Ascending aorta (tissue), 2 donors: Measurements from ENCODE around the gene BMX. TPM values are rescaled to one million over a fixed set of nuclear protein-coding genes. Genes with fewer than 3 reads are reported as not detected.

ENCODE experiments used
- DNase-seq, 2 donors: peaks; one replicate each; pipeline ENCODE4 v3.0.0-alpha.2; 2019; ENCODE audit warnings: low spot score in 2 of 2
- H3K27ac ChIP-seq, 2 donors: fragments of 200-600 bp; sonication (generic); one replicate each; pipeline ENCODE4 v1.5.1; 2016 to 2017; ENCODE audit warnings: mild to moderate bottlenecking in 1 of 2
- H3K27me3 ChIP-seq: fragments of 200-600 bp; sonication (generic); one replicate; pipeline ENCODE4 v1.5.1; 2017
- H3K36me3 ChIP-seq, 2 donors: fragments of 200-600 bp; sonication (generic); one replicate each; pipeline ENCODE4 v1.5.1; 2016
- H3K4me1 ChIP-seq, 2 donors: fragments of 200-600 bp; sonication (generic); one replicate each; pipeline ENCODE4 v1.5.1; 2016 to 2017; ENCODE audit warnings: mild to moderate bottlenecking in 1 of 2
- H3K4me3 ChIP-seq, 2 donors: fragments of 200-600 bp; sonication (generic); one replicate each; pipeline ENCODE4 v1.5.1; 2016 to 2017; ENCODE audit warnings: mild to moderate bottlenecking in 1 of 2
- H3K9me3 ChIP-seq, 2 donors: fragments of 200-600 bp; sonication (generic); one replicate each; pipeline ENCODE4 v1.5.1; 2016
- intact Hi-C: fragments of 100-400 bp; cut with DNase I; formaldehyde crosslinking; loops from one replicate; pipeline ENCODE4 v1.15.1; 2023
- total RNA-seq: library from RNA; depleted of rRNA; stranded (reverse); fragments of >200 nt; gene quantifications from one replicate; pipeline ENCODE4 v1.1.0, GENCODE V29; 2016
- TF ChIP-seq, protein P1 (sequence below), 3 experiments: fragments of 200-600 bp in 2 of 3; fragments of 450-650 bp in 1 of 3; sonication (generic) in 2 of 3; IDR thresholded peaks; one replicate each; pipeline ENCODE4 v1.5.1; 2016 to 2019; ENCODE audit warnings: antibody characterized with exemption in 3 of 3, mild to moderate bottlenecking in 1 of 3, moderate library complexity in 1 of 3

Gene BMX
- total RNA-seq, 1 donor from 2014 or later, result 1.3 TPM

GRCh38 chrX:15579778-15580747 is 79.5 kb downstream of the BMX start:
- Histone ChIP-seq H3K27me3 (no peaks in the 10 kb centered on the region), H3K9me3 (no peaks in the 10 kb centered on the region), H3K27ac (peak overlapping the region in 1 of 2 donors; percentile 38), H3K4me3 (no peak overlapping the region), H3K36me3 (no peaks in the 10 kb centered on the region), H3K4me1 (no peaks in the 10 kb centered on the region)
- no peak for DNase-seq
- intact Hi-C loops, result no loop called here
- TF ChIP-seq, protein P1, sequence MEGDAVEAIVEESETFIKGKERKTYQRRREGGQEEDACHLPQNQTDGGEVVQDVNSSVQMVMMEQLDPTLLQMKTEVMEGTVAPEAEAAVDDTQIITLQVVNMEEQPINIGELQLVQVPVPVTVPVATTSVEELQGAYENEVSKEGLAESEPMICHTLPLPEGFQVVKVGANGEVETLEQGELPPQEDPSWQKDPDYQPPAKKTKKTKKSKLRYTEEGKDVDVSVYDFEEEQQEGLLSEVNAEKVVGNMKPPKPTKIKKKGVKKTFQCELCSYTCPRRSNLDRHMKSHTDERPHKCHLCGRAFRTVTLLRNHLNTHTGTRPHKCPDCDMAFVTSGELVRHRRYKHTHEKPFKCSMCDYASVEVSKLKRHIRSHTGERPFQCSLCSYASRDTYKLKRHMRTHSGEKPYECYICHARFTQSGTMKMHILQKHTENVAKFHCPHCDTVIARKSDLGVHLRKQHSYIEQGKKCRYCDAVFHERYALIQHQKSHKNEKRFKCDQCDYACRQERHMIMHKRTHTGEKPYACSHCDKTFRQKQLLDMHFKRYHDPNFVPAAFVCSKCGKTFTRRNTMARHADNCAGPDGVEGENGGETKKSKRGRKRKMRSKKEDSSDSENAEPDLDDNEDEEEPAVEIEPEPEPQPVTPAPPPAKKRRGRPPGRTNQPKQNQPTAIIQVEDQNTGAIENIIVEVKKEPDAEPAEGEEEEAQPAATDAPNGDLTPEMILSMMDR (IDR thresholded peaks at IDR 0.05), result no peak

DNA sequence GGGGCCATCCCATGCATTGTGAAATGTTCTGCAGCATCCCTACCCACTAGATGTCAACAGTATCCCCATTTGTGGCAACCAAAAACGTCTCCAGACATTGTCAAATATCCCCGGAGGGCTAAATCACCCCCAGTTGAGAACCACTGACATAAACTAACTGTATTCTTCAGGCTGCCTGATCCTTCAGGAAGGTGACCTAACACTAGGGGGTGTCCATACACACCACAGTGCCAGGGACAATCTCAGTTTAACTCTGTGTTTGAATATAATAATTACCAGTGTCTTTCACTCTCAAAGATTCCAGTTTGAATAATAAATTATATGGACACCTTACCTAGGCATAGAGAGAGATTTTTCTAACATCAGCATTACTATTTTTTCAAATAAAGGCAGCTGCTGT is 93.8 kb downstream of the BMX start:
- Histone ChIP-seq H3K9me3 (no peaks in the 10 kb centered on the region), H3K27ac (no peak overlapping the region), H3K27me3 (no peaks in the 10 kb centered on the region), H3K4me3 (no peak overlapping the region), H3K4me1 (no peaks in the 10 kb centered on the region), H3K36me3 (no peaks in the 10 kb centered on the region)
- DNase-seq, result no peak
- TF ChIP-seq, protein P1 (IDR thresholded peaks at IDR 0.05), result no peak
- intact Hi-C loops, result no loop called here

DNA sequence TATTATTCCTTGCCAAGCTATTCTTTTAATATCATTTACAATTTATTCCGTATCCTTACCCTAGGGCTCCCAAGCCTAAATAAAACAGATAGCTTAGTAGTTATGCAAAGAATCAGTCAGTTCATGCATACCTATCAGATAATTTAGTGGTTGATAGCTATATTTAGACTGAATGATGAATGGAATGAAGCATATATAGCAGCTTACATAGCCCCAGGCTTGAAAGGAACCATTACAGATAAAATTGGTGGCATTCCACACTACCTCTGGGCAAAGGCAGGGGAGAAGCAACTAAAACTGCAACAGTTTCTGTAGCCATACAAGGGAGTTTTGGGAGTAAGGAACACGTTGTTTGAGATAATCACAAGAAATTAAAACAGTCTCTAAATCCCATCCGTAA is 97.4 kb downstream of the BMX start:
- DNase-seq, result no peak
- Histone ChIP-seq H3K4me3 (no peak overlapping the region), H3K4me1 (no peaks in the 10 kb centered on the region), H3K27me3 (no peaks in the 10 kb centered on the region), H3K27ac (no peak overlapping the region), H3K36me3 (no peaks in the 10 kb centered on the region), H3K9me3 (no peaks in the 10 kb centered on the region)
- TF ChIP-seq, protein P1 (IDR thresholded peaks at IDR 0.05), result no peak
- intact Hi-C loops, result no loop called here

GRCh38 chrX:15599461-15599860 is 98.9 kb downstream of the BMX start:
- intact Hi-C loops, result no loop called here
- Histone ChIP-seq H3K4me3 (no peak overlapping the region), H3K27ac (no peak overlapping the region), H3K4me1 (no peaks in the 10 kb centered on the region), H3K27me3 (no peaks in the 10 kb centered on the region), H3K9me3 (no peaks in the 10 kb centered on the region), H3K36me3 (no peaks in the 10 kb centered on the region)
- TF ChIP-seq, protein P1 (IDR thresholded peaks at IDR 0.05), result no peak
- no peak for DNase-seq

DNA sequence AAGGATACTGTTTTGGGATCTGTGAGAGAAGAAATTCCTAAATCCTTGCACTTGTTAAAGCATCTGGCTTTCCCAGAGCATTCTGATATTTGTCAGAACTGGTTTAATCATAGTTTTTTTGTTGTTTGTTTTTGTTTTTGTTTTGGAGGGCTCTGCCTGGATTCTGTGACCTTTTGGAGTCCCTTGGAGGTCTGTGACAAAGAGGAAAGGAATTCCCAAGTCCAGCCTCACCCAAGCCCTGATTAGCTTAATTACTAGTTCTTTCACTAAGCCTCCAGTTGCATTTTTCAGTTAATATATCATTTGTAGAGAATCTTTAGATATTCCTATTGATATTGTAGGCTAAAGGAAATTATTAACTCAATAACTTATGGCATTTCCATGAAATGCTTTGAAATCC is 99.4 kb downstream of the BMX start:
- DNase-seq, result no peak
- Histone ChIP-seq H3K9me3 (no peaks in the 10 kb centered on the region), H3K36me3 (no peaks in the 10 kb centered on the region), H3K4me1 (no peaks in the 10 kb centered on the region), H3K27me3 (no peaks in the 10 kb centered on the region), H3K27ac (no peak overlapping the region), H3K4me3 (no peak overlapping the region)
- TF ChIP-seq, protein P1 (IDR thresholded peaks at IDR 0.05), result no peak
- intact Hi-C loops, result no loop called here
